GM19023 (cell line): ENCODE results near the gene DLX5.

Experiments
- ATAC-seq: cut with Tn5 transposase; IDR thresholded peaks from one replicate; pipeline ENCODE4 v1.9.1; 2021; ENCODE audit warnings: mild to moderate bottlenecking, moderate library complexity; ENCODE audit not compliant: unreplicated experiment

The DLX5 gene

GRCh38 chr7:97018791-97019531 is 5.7 kb downstream of the DLX5 start:
- no peak for ATAC-seq

DNA sequence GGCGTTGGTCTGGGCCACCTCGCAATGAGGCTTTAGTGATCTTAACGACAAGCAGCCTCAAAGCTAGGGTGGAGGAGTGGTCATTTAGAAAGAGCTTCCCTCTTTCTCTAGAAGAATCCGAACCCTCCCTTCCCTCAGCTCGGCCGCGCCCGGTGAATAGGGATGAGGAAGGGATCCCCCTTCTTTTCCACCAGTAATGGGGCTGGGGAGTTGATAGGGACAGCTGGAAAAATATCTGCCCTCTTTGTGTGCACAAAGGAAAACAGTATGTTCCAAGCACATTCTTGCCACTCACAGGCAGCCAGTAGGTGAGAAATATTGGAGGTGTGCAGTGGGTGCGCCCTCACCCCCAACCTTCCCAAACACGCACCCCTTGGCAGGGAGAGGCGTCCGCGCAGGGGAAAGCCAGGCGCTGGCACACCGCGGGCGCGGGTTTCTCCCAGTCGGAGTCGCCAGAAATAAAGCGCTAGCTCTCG is 6.5 kb downstream of the DLX5 start:
- no peak for ATAC-seq

GRCh38 chr7:97017192-97018125 is 7.2 kb downstream of the DLX5 start:
- ATAC-seq = no peak

DNA sequence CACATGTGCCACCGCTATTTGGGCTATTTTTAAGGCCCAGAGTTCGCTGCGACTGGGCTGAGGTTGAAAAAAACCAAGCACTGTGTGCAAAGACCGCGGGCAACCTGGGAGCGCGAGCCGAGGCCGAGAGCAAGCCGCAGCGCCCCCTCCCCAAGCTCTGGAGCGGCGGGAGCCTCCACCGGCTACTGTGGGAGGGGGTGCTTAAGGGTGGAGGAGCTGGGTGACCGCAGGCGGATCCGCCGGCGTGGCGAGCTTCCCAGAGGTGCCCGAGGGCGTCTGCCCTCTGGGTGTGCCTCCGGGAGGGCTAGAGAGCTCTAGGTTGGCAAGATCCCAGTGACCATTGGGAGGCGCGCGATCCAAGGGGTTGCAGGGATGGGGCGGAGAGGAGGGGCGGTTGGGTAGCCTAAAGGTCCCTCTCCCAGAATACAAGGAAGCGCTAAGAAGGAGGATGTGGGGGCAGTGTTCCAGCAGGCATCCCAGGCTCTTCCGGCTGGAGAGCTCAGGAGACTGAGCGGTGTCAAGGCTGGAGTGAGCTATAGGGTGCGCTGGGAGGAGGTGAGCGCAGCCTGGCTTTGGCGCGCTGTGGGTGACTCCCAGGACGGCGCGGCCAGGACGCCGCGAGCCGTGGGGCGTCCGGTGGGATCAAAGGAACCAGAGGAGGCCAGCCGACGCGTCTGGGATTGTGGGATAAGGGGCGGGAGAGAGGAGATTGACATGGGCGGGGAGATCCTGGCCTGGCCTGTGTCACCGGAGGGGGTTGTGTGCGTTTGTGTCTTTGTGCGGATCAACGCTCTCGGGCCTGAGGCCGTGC is 8.0 kb downstream of the DLX5 start:
- no peak for ATAC-seq

- no peak for ATAC-seq
Measured at GRCh38 chr7:97015756-97016380, 8.8 kb downstream of the DLX5 start.

- ATAC-seq = no peak
Measured at GRCh38 chr7:97015279-97015678, 9.4 kb downstream of the DLX5 start.

DNA sequence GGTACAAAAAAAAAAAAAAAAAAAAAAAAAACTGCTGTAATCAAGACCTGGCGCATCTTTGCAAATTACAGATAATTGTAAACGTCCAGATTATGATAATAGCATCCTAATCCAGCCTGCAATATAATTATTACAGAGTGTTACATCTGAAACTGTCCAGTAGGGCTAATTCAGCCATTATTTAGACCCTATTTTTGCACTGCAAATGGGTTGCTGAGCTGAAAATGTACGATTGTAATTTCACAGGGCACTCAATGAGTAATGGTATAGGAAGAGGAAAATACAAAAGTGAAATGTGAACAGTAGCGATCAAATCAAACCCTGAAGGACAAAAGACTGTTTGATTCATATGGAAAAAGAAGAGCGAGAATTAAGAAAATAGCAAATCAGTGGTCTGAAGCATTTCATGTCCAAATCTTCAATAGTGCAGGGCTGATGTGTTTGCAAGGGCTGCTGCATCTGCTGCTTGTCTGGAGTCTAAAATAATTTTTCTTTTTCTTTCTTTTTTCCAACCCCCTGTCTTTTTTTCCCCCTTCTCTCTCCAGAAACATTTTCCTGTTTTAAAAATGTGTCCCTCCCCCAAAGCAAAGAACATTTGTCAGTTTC is 10.4 kb downstream of the DLX5 start:
- no peak for ATAC-seq

DNA sequence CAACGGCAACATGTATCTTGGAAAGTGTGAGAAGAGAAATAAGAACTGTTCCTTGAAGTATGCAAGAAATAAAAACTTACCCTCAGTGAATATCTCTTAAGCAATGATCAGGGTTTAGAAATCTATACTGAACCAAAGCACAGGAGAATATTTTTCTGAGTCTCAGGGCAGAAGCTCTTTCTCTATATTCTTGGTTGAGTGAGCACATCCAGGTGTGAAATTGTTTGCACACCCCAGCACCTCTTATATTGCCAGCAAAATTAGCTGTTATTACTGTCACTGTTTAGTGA is 10.8 kb downstream of the DLX5 start:
- ATAC-seq = no peak

DNA sequence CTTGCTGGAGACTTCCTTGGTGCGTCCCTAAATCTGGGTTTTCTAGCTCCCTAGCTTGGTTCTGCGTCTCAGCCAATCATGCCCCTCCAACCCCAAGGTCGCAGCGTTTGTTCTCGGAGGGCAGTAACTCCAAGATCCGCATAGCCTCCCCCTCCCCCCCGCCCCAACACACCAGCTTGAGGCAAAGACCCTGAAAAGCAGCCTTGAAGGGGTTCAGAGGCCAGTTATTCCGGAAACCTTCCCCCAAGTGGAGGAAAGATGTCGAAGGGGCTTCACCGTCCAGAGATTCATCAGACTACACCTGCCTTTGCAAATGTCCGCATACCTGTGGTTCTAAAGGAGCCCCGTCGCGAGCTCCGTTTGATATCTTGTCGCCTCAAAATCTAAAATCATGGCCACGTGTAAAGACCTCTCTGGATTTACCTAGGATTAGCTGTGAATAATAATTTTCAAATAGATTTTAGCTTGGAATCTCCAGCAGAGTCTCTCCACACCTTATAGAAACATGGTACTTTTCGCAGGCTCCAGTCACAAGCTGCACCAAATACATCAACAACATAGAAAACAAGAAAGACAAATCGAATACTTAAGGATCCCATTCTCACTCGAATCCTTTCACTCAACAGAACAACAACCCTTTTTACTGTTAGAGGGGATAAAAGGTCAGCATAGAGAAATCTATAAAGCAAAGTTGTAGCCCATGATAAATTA is 11.3 kb downstream of the DLX5 start:
- no peak for ATAC-seq

- ATAC-seq = no peak
Measured at GRCh38 chr7:97012365-97013133, 12.1 kb downstream of the DLX5 start.

DNA sequence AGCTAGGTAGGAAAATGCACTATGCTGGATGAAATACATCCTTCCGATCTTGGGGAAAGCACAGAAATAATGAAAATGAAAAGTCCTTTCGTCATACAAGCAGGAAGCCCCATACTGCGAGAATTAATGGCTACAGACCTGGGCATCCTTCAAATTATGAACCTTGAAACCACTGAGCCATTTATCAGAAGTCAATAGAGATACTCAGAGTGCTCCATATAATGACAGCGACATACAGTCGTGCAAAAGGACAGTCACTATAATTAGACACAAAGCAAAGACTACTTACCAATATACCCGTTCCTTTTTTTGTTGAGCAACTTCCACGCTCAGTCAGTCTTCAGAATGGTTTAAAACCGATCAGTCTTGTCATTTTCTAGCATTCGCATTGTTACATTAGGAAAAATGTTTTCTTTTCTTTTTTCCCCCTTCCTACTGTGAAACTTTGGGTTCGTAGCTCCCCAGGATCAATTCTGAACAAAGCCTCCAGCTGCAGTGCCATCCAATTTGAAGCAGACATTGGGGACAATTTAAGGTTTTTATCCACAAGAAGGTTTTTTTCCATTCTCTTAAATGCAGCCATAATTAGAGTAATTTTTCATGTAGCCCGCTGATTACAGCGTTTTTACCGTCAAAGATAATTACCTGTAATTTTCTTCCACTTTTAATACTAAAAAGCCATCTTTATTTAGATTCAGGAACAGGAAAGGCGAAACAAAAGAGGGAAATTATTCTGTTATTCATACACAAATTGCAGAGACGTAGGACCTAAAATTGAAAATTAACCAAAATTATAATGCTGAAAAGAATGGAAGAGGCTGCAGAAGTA is 12.9 kb downstream of the DLX5 start:
- ATAC-seq = no peak

DNA sequence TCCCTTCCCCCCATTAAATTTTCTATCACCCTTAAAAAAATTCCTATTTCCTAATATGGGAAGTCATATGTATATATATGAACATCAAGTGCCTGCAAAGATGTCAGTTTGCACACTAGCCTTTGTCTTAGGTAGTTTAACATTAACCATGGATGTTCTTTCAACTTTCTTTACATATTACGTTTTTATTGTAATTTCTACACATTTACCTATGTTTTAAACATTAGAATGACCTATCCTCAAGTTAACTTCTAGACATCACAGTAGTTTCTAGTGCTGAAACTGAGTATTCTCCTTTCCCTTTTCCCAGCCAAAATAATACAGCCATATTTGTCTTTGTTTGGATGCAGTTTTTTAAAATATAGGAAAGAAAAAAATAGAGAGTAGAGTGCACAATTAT is 13.5 kb downstream of the DLX5 start:
- no peak for ATAC-seq

- no peak for ATAC-seq
Measured at GRCh38 chr7:97009753-97010732, 14.6 kb downstream of the DLX5 start.

- no peak for ATAC-seq
Measured at GRCh38 chr7:97008275-97008917, 16.2 kb downstream of the DLX5 start.

GRCh38 chr7:97007583-97007861 is 17.1 kb downstream of the DLX5 start:
- no peak for ATAC-seq

GRCh38 chr7:97006816-97007582 is 17.6 kb downstream of the DLX5 start:
- no peak for ATAC-seq
